Hippocampal formation (tissue), 2 donors: ENCODE measurements around the gene CENPM.
"Not testable (repeated sequence)": the region's sequence is repeated elsewhere in the genome, so short reads cannot be mapped to it uniquely, and the experiment has no call there.

Experiments used
- DNase-seq, 2 donors: peaks; one replicate each; lab custom pipeline; 2025; lab: John Stamatoyannopoulos, UW

Gene CENPM

GRCh38 chr22:41966225-41966606 is 19.3 kb upstream of the CENPM start:
- DNase-seq, result no peak

- no peak for DNase-seq
These were observed 17.1 kb upstream of the CENPM start for GRCh38 chr22:41964112-41964491.

GRCh38 chr22:41963453-41964111 is 16.6 kb upstream of the CENPM start:
- DNase-seq, result peak; percentile 36 to 59

GRCh38 chr22:41957941-41958556 is 11.1 kb upstream of the CENPM start:
- DNase-seq, result no peak

- no peak for DNase-seq
These were observed 5.8 kb upstream of the CENPM start for GRCh38 chr22:41952713-41953112.

GRCh38 chr22:41951898-41952474 is 5.0 kb upstream of the CENPM start, which contains the start of gene SMIM45:
SMIM45 (plus strand) TSS chr22:41952150.
- DNase-seq, result peak; percentile 76 to 85

- no peak for DNase-seq
These were observed 2.5 kb upstream of the CENPM start for GRCh38 chr22:41949297-41949965.

GRCh38 chr22:41948928-41949296 is 2.0 kb upstream of the CENPM start:
- DNase-seq, result not testable (repeated sequence)

- no peak for DNase-seq
These were observed 1.2 kb upstream of the CENPM start for GRCh38 chr22:41948142-41948541.

GRCh38 chr22:41947424-41948080 is 600 bp upstream of the CENPM start:
- no peak for DNase-seq

GRCh38 chr22:41943661-41944209 is 3.2 kb downstream of the CENPM start:
- DNase-seq, result no peak

- peak; percentile 82 to 83 for DNase-seq
These were observed 5.9 kb downstream of the CENPM start for GRCh38 chr22:41940832-41941765.

- peak in 1 of 2 donors; percentile 31 for DNase-seq
These were observed 6.7 kb downstream of the CENPM start for GRCh38 chr22:41939981-41940831.

GRCh38 chr22:41936894-41937169 is 10.1 kb downstream of the CENPM start:
- no peak for DNase-seq

- no peak for DNase-seq
These were observed 11.4 kb downstream of the CENPM start for GRCh38 chr22:41935509-41935908.

- no peak for DNase-seq
These were observed 12.0 kb downstream of the CENPM start for GRCh38 chr22:41935015-41935351.

- DNase-seq, result no peak
These were observed 12.5 kb downstream of the CENPM start for GRCh38 chr22:41934284-41935014.

- no peak for DNase-seq
These were observed 13.4 kb downstream of the CENPM start for GRCh38 chr22:41933411-41934177.

- no peak for DNase-seq
These were observed 14.6 kb downstream of the CENPM start for GRCh38 chr22:41932353-41932752.
